Measurements from ENCODE around the gene AFF3. TPM values are rescaled to one million over a fixed set of nuclear protein-coding genes. Genes with fewer than 3 reads are reported as not detected.

AFF3 gene
- total and polyA plus RNA-seq, 2 of the 13 experiments (the other 11 are each of a cell fraction or from before 2014, with no cell fraction given), result not detected

GRCh38 chr2:99573634-99574251 is 568.6 kb downstream of the AFF3 start:
- Histone ChIP-seq H3K4me2 (ENCODE audit: low read depth, low read length) (no peak overlapping the region), H3K4me1 (ENCODE audit: insufficient read depth, low read length) (0 out of 2 replicates have a peak, but pooled peaks cover 5% of the 10 kb centered on the region), H4K20me1 (ENCODE audit: insufficient read depth, low read length) (no peaks in the 10 kb centered on the region), H3K9ac (ENCODE audit: insufficient read depth, low read depth, low read length) (no peak overlapping the region), H3K4me3 (replicated peaks in 1 of 3; ENCODE audit: insufficient read depth in 1 of 3, low read depth in 2 of 3, low read length in 3 of 3) (no peak overlapping the region), H3K27ac (ENCODE audit: extremely low read length, insufficient read depth, low read length) (no peak overlapping the region), H3K9me3 (ENCODE audit: low read length) (no peaks in the 10 kb centered on the region), H3K27me3 (ENCODE audit: control insufficient read depth in 1 of 2, insufficient read depth in 2 of 2, low read length in 2 of 2) (peaks cover 0 to 21% of the 10 kb centered on the region in 2 experiments; a peak in 3 of 5 replicates), H3K36me3 (replicated peaks in 1 of 2; ENCODE audit: control insufficient read depth in 1 of 2, insufficient read depth in 2 of 2, low read length in 2 of 2) (no peaks in the 10 kb centered on the region), H2AFZ (ENCODE audit: low read length) (no peak overlapping the region), H3K79me2 (ENCODE audit: insufficient read depth, low read length) (no peaks in the 10 kb centered on the region)
- 58% methylated on average over 11 of the region's 11 CpGs for WGBS (ENCODE audit: low lambda C conversion rate)
- CTCF ChIA-PET (ENCODE audit: low intra/inter-chr PET ratio, low total read pairs), result no interaction called here
- no peak for TF ChIP-seq BRD4 (CRISPR knock-in tag; IDR thresholded peaks at IDR 0.05)
- no peak for TF ChIP-seq ZSCAN21 (CRISPR knock-in tag; IDR thresholded peaks at IDR 0.05; ENCODE audit: borderline replicate concordance)
- no peak for TF ChIP-seq EHMT2 (IDR thresholded peaks at IDR 0.05; ENCODE audit: borderline replicate concordance, low read depth, low read length)
- no peak for TF ChIP-seq NONO (IDR thresholded peaks at IDR 0.05)
- TF ChIP-seq NONO (CRISPR knock-in tag; conservative IDR thresholded peaks at IDR 0.05), result no peak
- no peak for TF ChIP-seq MYPOP (CRISPR knock-in tag; IDR thresholded peaks at IDR 0.05)
- TF ChIP-seq NCOA1 (CRISPR knock-in tag; IDR thresholded peaks at IDR 0.05), result no peak
- TF ChIP-seq ARID5B (CRISPR knock-in tag; IDR thresholded peaks at IDR 0.05), result no peak
- no peak for TF ChIP-seq NFYB (CRISPR knock-in tag; IDR thresholded peaks at IDR 0.05)
- no peak for FAIRE-seq
- POLR2A ChIA-PET, result no interaction called here
- no TSS peak for BruUV-seq (replicated peaks)
- DNase-seq (ENCODE audit: low spot score), result no peak
- intact Hi-C loops (cut with micrococcal nuclease; ENCODE audit: unreplicated experiment) (no loop called here), in situ Hi-C loops (cut with HindIII; ENCODE audit: extremely low pct_ligation_motif_present, low pct_unique_long_range_greater_than_20kb) (loop anchor here (25.0 kb wide), 1 partner anchor 814 kb away; no protein-coding TSS in a partner anchor)
- no peak for ATAC-seq

Data from HepG2 (cell line).